GM19463 (cell line): Measurements from ENCODE around the gene DAPK2.

Experiments used
- ATAC-seq: cut with Tn5 transposase; IDR thresholded peaks from one replicate; pipeline ENCODE4 v1.9.1; 2021; ENCODE audit warnings: mild to moderate bottlenecking, moderate library complexity; ENCODE audit not compliant: unreplicated experiment

The DAPK2 gene

GRCh38 chr15:63899193-63899592 lies 147.1 kb downstream of the DAPK2 start:
- no peak for ATAC-seq

- peak; percentile 77 for ATAC-seq
These were observed 149.8 kb downstream of the DAPK2 start for GRCh38 chr15:63896336-63897115.

DNA sequence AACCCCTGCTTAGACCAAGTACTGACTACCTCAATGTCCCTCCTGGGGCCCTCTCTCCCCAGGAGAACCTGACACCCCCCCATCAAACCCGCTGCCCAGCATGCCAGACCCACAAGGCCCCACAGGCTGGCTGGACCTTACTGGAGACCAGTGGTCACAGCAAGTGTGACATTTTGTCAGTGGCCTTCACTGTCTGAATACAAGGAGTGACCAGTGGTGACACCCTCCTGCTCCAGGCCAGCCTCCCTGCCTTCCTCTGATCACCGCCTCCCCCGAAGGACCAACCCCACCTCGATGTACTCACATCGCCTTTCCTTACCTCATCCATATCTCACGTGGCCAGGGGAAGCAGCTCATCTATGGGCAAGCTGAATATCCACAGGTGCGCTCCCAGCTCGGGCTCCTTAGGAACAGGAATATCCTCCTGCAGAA lies 150.5 kb downstream of the DAPK2 start:
- no peak for ATAC-seq

- no peak for ATAC-seq
These were observed 151.1 kb downstream of the DAPK2 start for GRCh38 chr15:63895194-63895593.

DNA sequence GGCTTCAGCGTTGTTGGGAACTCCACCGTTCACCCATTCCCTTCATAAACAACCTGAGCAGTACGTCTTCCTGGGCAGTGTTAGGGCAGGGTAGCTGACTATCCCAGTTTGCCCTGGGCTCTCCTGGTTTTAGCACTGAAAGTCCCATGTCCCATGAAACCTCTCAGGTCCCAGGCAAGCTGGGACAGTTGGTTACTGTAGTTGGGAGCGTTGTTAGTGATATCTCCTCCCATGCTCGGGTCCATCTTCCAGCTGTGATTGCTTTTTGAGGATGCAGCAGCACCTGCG lies 151.7 kb downstream of the DAPK2 start:
- no peak for ATAC-seq

DNA sequence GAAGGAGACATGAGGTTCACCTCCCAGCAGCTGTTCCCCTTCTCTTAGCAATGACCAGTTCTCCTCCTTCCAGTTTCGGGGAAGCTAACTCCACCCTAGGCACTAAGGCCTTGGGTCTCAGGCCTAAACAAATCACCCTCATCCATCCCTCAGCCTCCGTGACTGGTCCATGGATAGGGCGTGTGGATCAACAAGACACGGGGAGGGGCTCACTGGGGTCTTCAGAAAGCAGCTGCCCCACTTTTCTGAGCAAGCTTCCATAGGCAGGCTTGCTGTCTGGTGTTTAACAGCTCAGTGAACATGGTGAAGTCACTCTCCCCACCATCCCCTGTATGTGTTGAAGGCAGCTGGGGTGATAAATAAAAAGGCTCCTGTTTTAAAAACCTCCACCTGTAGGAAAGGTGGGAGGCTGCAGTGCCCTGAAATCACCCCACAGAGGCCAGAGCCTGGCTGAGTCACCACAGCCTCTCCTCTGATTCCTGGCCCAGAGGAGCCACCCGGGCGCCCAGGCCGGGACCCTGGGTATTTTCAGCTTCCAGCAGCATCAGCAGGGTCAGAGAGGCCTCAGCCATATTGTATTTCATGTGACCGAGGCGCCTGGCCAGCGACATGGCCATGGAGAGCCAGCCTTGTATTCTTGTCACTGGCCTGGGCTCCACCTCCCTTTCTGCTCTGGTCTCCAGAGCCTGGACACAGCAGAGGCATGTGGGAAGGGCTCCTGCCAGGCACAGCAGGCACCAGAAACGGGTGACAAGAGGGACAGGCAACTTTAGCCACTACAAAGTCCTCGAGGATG lies 152.2 kb downstream of the DAPK2 start:
- ATAC-seq = no peak

- ATAC-seq = peak; percentile 37
These were observed 153.4 kb downstream of the DAPK2 start for GRCh38 chr15:63892794-63893441.

GRCh38 chr15:63891768-63892133 lies 154.5 kb downstream of the DAPK2 start:
- ATAC-seq = no peak

- ATAC-seq = no peak
These were observed 155.1 kb downstream of the DAPK2 start for GRCh38 chr15:63891079-63891767.

DNA sequence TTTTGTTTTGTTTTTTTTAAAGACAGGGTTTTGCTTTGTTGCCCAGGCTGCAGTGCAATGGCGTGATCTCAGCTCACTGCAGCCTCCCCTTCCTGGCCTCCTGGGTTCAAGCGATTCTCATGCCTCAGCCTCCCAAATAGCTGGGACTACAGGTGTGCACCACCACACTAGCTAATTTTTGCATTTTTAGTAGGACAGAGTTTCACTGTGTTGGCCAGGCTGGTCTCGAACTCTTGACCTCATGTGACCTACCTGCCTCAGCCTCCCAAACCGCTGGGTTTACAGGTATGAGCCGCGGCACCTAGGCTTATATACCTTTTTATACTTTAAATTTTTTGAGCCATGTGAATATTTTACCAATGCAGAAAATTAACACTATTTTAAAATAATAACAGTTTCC lies 155.7 kb downstream of the DAPK2 start:
- no peak for ATAC-seq

GRCh38 chr15:63889831-63890230 lies 156.5 kb downstream of the DAPK2 start:
- no peak for ATAC-seq

DNA sequence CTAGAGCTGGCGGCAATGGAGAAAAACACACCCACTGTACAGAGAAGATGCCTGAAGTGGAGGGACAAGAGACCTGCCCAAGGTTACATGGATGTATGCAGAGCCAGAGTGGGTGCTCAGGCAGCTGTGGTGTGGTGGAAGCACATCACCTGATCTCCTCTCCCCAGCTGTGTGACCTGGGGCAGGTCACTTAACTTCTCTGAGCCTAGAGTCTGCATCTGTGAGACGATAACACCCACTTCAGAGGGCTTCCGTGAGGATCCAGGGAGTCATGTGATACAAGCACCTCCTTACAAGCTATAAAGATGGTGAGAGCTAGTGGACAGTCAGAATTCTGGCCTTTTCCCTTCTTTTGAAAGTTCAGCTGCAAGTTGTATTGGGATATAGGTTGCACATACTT lies 157.5 kb downstream of the DAPK2 start:
- ATAC-seq = no peak

- no peak for ATAC-seq
These were observed 158.1 kb downstream of the DAPK2 start for GRCh38 chr15:63888146-63888545.

GRCh38 chr15:63887630-63888029 lies 158.7 kb downstream of the DAPK2 start:
- ATAC-seq = no peak

- ATAC-seq = no peak
These were observed 161.3 kb downstream of the DAPK2 start for GRCh38 chr15:63884953-63885352.

GRCh38 chr15:63881431-63881830 lies 164.9 kb downstream of the DAPK2 start:
- peak; percentile 48 for ATAC-seq

DNA sequence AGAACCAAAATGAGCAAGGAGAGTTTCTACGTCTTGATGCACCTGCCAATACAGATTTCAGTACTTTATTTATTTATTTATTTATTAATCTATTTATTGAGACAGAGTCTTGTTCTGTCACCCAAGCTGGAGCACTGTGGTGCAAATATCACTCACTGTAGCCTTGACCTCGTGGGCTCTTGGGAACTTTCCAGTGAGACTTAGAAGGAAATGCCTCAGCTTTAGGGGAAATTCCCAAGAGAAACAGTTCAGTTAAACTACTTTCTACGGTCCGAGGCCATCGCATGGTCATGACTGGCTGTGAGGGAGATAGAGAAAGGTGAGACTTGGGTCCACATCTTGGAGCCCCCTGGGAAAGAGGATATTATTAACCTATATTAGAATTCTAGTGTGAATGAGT lies 165.5 kb downstream of the DAPK2 start:
- no peak for ATAC-seq

DNA sequence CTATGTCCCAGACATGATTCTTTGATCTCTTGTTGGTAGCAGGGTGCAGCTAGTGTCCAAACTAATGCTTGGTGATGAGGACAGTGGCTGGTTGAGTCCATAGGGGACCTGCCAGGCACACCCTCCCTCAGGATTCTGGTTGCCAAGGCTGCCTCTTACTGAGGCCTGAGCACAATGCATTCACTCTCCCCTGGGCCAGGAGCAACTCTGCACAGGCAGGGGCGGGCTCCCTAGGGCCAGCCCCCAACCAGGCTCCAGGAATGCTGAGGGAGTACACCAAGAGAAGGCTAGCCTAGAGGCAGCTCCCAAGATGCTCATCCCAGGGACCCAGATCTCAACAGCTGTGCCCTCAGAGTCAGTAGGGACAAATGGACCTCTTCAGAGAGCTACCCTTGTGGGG lies 166.3 kb downstream of the DAPK2 start:
- ATAC-seq = no peak

- no peak for ATAC-seq
These were observed 167.1 kb downstream of the DAPK2 start for GRCh38 chr15:63879211-63879610.

DNA sequence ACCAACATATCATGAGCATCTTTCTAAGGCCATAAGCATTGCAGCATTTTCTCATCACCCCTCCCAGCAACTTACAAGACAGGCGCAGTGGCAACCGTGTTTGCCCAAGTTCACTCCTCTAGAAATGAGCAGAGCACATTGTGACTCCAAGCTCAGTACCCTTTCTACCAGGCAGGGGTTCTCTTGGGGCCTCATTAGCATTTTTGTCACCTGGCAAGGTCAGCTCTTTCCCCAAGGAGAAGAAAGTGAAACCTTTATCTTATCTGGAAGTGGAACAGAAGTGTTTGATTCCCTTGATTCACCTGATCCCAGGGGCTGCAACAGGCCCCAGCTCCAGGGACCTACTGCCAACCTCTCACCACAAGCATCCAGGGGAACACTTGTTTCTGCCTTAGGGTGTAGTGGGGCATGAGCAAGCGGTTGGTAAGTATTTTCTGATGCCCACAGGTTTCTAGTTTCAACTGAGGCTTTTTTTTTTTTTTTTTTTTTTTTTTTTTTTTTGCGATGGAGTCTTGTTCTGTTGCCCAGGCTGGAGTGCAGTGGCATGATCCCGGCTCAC lies 168.5 kb downstream of the DAPK2 start:
- no peak for ATAC-seq

DNA sequence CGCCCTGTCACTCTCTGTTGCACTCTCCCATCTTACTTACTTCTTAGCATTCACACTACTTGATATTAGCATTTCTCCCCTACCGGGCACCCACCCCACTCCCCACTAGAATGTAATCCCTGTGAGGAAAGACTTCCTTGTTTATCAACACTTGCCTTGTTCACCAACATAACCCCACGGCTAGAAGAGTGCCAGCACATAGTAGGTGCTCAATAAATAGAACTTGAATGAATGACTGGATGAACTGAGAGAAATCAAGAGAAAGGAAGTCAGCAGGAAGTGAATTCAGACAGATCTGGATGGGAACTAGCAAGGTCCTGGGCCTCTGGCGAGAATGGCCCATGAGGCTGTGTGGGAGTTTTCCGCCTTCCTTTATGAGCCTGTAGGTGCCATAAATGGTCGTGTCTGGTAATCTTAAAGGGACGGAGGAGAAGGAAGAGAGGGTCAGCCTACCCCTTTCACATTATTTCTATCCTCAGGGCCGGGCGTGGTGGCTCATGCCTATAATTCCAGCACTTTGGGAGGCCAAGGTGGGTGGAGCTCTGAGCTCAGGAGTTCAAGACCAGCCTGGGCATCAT lies 170.1 kb downstream of the DAPK2 start:
- no peak for ATAC-seq
